Non-pigmented ciliary epithelial cell (primary cell): ENCODE results near the gene LGR4.
"Not testable (repeated sequence)": the region's sequence is repeated elsewhere in the genome, so short reads cannot be mapped to it uniquely, and the experiment has no call there.

Experiments
- DNase-seq: peaks from one replicate; pipeline ENCODE4 v3.0.0-alpha.2; 2010; ENCODE audit warnings: low read depth

The LGR4 gene

GRCh38 chr11:27348340-27348873 lies 124.2 kb downstream of the LGR4 start:
- no peak for DNase-seq

- no peak for DNase-seq
Observed at GRCh38 chr11:27347359-27348339, 124.9 kb downstream of the LGR4 start.

- DNase-seq: no peak
Observed at GRCh38 chr11:27339941-27340340, 132.6 kb downstream of the LGR4 start.

GRCh38 chr11:27334764-27335163 lies 137.8 kb downstream of the LGR4 start:
- DNase-seq: not testable (repeated sequence)

- peak; percentile 47 for DNase-seq
Observed at GRCh38 chr11:27331981-27332380, 140.6 kb downstream of the LGR4 start.

- no peak for DNase-seq
Observed at GRCh38 chr11:27330633-27331270, 141.8 kb downstream of the LGR4 start.

GRCh38 chr11:27329867-27330632 lies 142.5 kb downstream of the LGR4 start:
- DNase-seq: no peak

GRCh38 chr11:27328614-27329013 lies 144.0 kb downstream of the LGR4 start:
- DNase-seq: no peak

GRCh38 chr11:27327064-27327463 lies 145.5 kb downstream of the LGR4 start:
- not testable (repeated sequence) for DNase-seq

GRCh38 chr11:27322196-27322595 lies 150.4 kb downstream of the LGR4 start:
- DNase-seq: not testable (repeated sequence)

- not testable (repeated sequence) for DNase-seq
Observed at GRCh38 chr11:27321340-27321739, 151.2 kb downstream of the LGR4 start.

- DNase-seq: no peak
Observed at GRCh38 chr11:27319072-27319471, 153.5 kb downstream of the LGR4 start.

- DNase-seq: no peak
Observed at GRCh38 chr11:27317751-27318150, 154.8 kb downstream of the LGR4 start.
